ENCODE data around the gene GRPEL1. TPM values are rescaled to one million over a fixed set of nuclear protein-coding genes. Genes with fewer than 3 reads are reported as not detected.
A peak's percentile ranks its signal among the peaks of the same experiment; 100 is the strongest.

GRPEL1 gene
- total and polyA plus RNA-seq, 2 of the 13 experiments (the other 11 are each of a cell fraction or from before 2014, with no cell fraction given), result 32.3 to 141 TPM

DNA sequence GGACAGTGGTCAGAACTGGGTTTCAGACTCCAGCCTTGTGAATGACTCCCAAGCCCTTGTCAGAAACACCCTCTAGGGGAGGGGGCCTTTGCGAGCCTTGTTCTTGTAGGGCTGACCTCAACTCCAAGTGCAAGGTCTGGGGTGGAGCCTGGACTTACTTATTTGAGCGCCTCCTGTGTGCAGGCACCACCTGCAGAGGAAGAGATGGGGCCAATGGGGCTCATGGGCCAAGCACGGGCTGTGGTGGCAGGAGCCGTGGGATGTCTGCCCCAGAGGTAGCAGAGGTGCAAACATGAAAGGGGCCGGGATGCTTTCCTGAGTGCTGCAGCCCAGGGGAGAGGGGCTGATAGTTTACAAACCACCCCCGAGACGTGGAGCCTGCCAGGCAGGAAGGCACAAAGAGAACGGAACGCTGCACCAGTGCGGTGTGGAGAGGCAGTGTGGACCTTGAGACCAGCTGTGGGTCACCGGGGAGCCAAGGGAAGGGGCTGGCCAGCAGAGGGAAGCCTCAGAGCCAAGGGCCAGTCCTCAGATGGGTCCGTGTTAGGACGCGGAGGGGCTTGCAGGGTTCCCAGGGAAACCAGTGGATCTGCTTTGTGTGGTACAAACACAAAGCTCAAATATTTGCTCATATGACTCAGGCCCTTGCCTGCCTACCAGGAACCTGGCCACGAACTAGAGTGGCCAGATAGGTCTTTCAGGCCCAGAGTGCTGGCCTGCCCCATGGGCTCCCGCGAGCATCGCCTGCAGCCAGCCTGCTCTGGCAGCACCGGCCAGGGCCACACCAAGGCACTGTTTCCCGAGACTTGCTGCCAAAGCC is 33.4 kb downstream of the GRPEL1 start (continued):
- TF ChIP-seq ZSCAN21 (CRISPR knock-in tag; IDR thresholded peaks at IDR 0.05; ENCODE audit: borderline replicate concordance) (0 out of 2 replicates have a peak, but pooled peaks have one; percentile 30), ZNF563 (CRISPR knock-in tag; IDR thresholded peaks at IDR 0.05) (peak; percentile 99), ZBTB7A (CRISPR knock-in tag; IDR thresholded peaks at IDR 0.05) (peak; percentile 90; the same call in 1 of the 2 replicates), TARDBP (CRISPR knock-in tag; IDR thresholded peaks at IDR 0.05) (no peak; the same call in 1 of the 2 replicates), RFX3 (CRISPR knock-in tag; IDR thresholded peaks at IDR 0.05) (peak; percentile 81), THAP11 (CRISPR knock-in tag; IDR thresholded peaks at IDR 0.05) (peak; percentile 70), IRX3 (CRISPR knock-in tag; IDR thresholded peaks at IDR 0.05; ENCODE audit: borderline replicate concordance, low read depth) (no peak), KDM2A (CRISPR knock-in tag; IDR thresholded peaks at IDR 0.05; ENCODE audit: borderline replicate concordance, low read depth) (peak; percentile 59; the same call in 1 of the 2 replicates), ERF (CRISPR knock-in tag; IDR thresholded peaks at IDR 0.05) (peak; percentile 64), ZNF766 (CRISPR knock-in tag; IDR thresholded peaks at IDR 0.05; ENCODE audit: borderline replicate concordance) (0 out of 2 replicates have a peak, but pooled peaks have one; percentile 44), ZNF660 (CRISPR knock-in tag; IDR thresholded peaks at IDR 0.05; ENCODE audit: borderline replicate concordance, low read depth) (no peak), ZNF501 (CRISPR knock-in tag; IDR thresholded peaks at IDR 0.05) (peak; percentile 95)
- TF ChIP-seq, protein P1, sequence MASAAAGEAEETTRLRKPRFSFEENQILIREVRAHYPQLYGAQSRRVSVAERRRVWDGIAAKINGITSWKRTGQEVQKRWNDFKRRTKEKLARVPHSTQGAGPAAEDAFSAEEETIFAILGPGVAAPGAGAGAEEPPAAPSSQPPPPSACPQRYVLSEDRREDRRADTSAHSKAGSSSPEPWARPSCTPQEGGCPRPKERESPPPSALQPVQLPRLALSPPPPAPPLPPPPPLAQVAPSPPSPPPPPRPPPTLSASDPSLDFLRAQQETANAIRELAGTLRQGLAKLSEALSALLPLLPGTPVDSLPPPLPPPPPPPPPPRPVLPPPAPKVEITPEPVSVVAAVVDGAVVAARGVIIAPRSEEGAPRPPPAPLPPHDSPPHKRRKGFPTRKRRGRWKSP (CRISPR knock-in tag; IDR thresholded peaks at IDR 0.05), result no peak; the same call in 1 of the 2 replicates
- TF ChIP-seq, protein P2, sequence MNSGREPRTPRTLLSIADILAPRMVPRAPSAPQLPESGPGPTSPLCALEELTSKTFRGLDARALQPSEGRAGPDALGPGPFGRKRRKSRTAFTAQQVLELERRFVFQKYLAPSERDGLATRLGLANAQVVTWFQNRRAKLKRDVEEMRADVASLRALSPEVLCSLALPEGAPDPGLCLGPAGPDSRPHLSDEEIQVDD (CRISPR knock-in tag; IDR thresholded peaks at IDR 0.05; ENCODE audit: borderline replicate concordance), result no peak; the same call in 1 of the 2 replicates
- TF ChIP-seq, protein P3, sequence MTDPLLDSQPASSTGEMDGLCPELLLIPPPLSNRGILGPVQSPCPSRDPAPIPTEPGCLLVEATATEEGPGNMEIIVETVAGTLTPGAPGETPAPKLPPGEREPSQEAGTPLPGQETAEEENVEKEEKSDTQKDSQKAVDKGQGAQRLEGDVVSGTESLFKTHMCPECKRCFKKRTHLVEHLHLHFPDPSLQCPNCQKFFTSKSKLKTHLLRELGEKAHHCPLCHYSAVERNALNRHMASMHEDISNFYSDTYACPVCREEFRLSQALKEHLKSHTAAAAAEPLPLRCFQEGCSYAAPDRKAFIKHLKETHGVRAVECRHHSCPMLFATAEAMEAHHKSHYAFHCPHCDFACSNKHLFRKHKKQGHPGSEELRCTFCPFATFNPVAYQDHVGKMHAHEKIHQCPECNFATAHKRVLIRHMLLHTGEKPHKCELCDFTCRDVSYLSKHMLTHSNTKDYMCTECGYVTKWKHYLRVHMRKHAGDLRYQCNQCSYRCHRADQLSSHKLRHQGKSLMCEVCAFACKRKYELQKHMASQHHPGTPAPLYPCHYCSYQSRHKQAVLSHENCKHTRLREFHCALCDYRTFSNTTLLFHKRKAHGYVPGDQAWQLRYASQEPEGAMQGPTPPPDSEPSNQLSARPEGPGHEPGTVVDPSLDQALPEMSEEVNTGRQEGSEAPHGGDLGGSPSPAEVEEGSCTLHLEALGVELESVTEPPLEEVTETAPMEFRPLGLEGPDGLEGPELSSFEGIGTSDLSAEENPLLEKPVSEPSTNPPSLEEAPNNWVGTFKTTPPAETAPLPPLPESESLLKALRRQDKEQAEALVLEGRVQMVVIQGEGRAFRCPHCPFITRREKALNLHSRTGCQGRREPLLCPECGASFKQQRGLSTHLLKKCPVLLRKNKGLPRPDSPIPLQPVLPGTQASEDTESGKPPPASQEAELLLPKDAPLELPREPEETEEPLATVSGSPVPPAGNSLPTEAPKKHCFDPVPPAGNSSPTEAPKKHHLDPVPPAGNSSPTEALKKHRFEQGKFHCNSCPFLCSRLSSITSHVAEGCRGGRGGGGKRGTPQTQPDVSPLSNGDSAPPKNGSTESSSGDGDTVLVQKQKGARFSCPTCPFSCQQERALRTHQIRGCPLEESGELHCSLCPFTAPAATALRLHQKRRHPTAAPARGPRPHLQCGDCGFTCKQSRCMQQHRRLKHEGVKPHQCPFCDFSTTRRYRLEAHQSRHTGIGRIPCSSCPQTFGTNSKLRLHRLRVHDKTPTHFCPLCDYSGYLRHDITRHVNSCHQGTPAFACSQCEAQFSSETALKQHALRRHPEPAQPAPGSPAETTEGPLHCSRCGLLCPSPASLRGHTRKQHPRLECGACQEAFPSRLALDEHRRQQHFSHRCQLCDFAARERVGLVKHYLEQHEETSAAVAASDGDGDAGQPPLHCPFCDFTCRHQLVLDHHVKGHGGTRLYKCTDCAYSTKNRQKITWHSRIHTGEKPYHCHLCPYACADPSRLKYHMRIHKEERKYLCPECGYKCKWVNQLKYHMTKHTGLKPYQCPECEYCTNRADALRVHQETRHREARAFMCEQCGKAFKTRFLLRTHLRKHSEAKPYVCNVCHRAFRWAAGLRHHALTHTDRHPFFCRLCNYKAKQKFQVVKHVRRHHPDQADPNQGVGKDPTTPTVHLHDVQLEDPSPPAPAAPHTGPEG (CRISPR knock-in tag; IDR thresholded peaks at IDR 0.05), result no peak
- TF ChIP-seq, protein P4, sequence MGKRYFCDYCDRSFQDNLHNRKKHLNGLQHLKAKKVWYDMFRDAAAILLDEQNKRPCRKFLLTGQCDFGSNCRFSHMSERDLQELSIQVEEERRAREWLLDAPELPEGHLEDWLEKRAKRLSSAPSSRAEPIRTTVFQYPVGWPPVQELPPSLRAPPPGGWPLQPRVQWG (CRISPR knock-in tag; IDR thresholded peaks at IDR 0.05; ENCODE audit: borderline replicate concordance, low read depth), result no peak
- TF ChIP-seq, protein P5, sequence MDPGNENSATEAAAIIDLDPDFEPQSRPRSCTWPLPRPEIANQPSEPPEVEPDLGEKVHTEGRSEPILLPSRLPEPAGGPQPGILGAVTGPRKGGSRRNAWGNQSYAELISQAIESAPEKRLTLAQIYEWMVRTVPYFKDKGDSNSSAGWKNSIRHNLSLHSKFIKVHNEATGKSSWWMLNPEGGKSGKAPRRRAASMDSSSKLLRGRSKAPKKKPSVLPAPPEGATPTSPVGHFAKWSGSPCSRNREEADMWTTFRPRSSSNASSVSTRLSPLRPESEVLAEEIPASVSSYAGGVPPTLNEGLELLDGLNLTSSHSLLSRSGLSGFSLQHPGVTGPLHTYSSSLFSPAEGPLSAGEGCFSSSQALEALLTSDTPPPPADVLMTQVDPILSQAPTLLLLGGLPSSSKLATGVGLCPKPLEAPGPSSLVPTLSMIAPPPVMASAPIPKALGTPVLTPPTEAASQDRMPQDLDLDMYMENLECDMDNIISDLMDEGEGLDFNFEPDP (CRISPR knock-in tag; conservative IDR thresholded peaks at IDR 0.05), result no peak
- TF ChIP-seq, protein P6, sequence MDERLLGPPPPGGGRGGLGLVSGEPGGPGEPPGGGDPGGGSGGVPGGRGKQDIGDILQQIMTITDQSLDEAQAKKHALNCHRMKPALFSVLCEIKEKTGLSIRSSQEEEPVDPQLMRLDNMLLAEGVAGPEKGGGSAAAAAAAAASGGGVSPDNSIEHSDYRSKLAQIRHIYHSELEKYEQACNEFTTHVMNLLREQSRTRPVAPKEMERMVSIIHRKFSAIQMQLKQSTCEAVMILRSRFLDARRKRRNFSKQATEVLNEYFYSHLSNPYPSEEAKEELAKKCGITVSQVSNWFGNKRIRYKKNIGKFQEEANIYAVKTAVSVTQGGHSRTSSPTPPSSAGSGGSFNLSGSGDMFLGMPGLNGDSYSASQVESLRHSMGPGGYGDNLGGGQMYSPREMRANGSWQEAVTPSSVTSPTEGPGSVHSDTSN (CRISPR knock-in tag; IDR thresholded peaks at IDR 0.05), result no peak

Measured in HepG2 (cell line).